ENCODE data around the gene PHLDB2. TPM values are rescaled to one million over a fixed set of nuclear protein-coding genes. Genes with fewer than 3 reads are reported as not detected.

Gene PHLDB2
- total and polyA plus RNA-seq, 2 of the 13 experiments (the other 11 are each of a cell fraction or from before 2014, with no cell fraction given) = 8.4 to 23.6 TPM

- intact Hi-C loops (cut with micrococcal nuclease; ENCODE audit: unreplicated experiment) = no loop called here
- Histone ChIP-seq H3K4me2 (ENCODE audit: low read depth, low read length) (no peak overlapping the region), H3K79me2 (ENCODE audit: insufficient read depth, low read length) (no peaks in the 10 kb centered on the region), H3K4me1 (ENCODE audit: insufficient read depth, low read length) (peaks cover 10% of the 10 kb centered on the region), H4K20me1 (ENCODE audit: insufficient read depth, low read length) (no peaks in the 10 kb centered on the region), H3K36me3 (replicated peaks in 1 of 2; ENCODE audit: control insufficient read depth in 1 of 2, insufficient read depth in 2 of 2, low read length in 2 of 2) (peaks cover 4 to 5% of the 10 kb centered on the region in 2 experiments; a peak in 3 of 5 replicates), H2AFZ (ENCODE audit: low read length) (no peak overlapping the region), H3K27ac (ENCODE audit: extremely low read length, insufficient read depth, low read length) (no peak overlapping the region), H3K9ac (ENCODE audit: insufficient read depth, low read depth, low read length) (no peak overlapping the region), H3K9me3 (ENCODE audit: low read length) (no peaks in the 10 kb centered on the region), H3K27me3 (ENCODE audit: control insufficient read depth in 1 of 2, insufficient read depth in 2 of 2, low read length in 2 of 2) (no peaks in the 10 kb centered on the region), H3K4me3 (replicated peaks in 1 of 3; ENCODE audit: insufficient read depth in 1 of 3, low read depth in 2 of 3, low read length in 3 of 3) (no peak overlapping the region)
- TF ChIP-seq, protein P1, sequence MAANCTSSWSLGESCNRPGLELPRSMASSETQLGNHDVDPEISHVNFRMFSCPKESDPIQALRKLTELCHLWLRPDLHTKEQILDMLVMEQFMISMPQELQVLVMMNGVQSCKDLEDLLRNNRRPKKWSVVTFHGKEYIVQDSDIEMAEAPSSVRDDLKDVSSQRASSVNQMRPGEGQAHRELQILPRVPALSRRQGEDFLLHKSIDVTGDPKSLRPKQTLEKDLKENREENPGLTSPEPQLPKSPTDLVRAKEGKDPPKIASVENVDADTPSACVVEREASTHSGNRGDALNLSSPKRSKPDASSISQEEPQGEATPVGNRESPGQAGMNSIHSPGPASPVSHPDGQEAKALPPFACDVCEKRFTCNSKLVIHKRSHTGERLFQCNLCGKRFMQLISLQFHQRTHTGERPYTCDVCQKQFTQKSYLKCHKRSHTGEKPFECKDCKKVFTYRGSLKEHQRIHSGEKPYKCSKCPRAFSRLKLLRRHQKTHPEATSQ (CRISPR knock-in tag; IDR thresholded peaks at IDR 0.05; ENCODE audit: borderline replicate concordance) = no peak
- TF ChIP-seq, protein P2, sequence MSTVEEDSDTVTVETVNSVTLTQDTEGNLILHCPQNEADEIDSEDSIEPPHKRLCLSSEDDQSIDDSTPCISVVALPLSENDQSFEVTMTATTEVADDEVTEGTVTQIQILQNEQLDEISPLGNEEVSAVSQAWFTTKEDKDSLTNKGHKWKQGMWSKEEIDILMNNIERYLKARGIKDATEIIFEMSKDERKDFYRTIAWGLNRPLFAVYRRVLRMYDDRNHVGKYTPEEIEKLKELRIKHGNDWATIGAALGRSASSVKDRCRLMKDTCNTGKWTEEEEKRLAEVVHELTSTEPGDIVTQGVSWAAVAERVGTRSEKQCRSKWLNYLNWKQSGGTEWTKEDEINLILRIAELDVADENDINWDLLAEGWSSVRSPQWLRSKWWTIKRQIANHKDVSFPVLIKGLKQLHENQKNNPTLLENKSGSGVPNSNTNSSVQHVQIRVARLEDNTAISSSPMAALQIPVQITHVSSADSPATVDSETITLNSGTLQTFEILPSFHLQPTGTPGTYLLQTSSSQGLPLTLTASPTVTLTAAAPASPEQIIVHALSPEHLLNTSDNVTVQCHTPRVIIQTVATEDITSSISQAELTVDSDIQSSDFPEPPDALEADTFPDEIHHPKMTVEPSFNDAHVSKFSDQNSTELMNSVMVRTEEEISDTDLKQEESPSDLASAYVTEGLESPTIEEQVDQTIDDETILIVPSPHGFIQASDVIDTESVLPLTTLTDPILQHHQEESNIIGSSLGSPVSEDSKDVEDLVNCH (CRISPR knock-in tag; IDR thresholded peaks at IDR 0.05) = no peak
- TF ChIP-seq IRF2 (CRISPR knock-in tag; IDR thresholded peaks at IDR 0.05) (no peak), ZNF83 (CRISPR knock-in tag; IDR thresholded peaks at IDR 0.05; ENCODE audit: borderline replicate concordance) (no peak), SKI (IDR thresholded peaks at IDR 0.05; ENCODE audit: partially characterized antibody) (no peak), REPIN1 (CRISPR knock-in tag; IDR thresholded peaks at IDR 0.05; ENCODE audit: borderline replicate concordance, low read depth) (no peak), ZNF549 (CRISPR knock-in tag; IDR thresholded peaks at IDR 0.05) (no peak), SMAD3 (CRISPR knock-in tag; IDR thresholded peaks at IDR 0.05) (no peak), ZNF124 (CRISPR knock-in tag; IDR thresholded peaks at IDR 0.05) (no peak), ZNF710 (CRISPR knock-in tag; IDR thresholded peaks at IDR 0.05; ENCODE audit: borderline replicate concordance) (no peak), SIX4 (CRISPR knock-in tag; IDR thresholded peaks at IDR 0.05) (no peak), ZNF20 (CRISPR knock-in tag; IDR thresholded peaks at IDR 0.05) (no peak), ZNF101 (CRISPR knock-in tag; IDR thresholded peaks at IDR 0.05; ENCODE audit: borderline replicate concordance, low read depth) (no peak), ZNF816 (CRISPR knock-in tag; IDR thresholded peaks at IDR 0.05; ENCODE audit: borderline replicate concordance) (no peak), ZNF644 (CRISPR knock-in tag; IDR thresholded peaks at IDR 0.05; ENCODE audit: low read depth) (no peak)
- TF ChIP-seq, protein P3, sequence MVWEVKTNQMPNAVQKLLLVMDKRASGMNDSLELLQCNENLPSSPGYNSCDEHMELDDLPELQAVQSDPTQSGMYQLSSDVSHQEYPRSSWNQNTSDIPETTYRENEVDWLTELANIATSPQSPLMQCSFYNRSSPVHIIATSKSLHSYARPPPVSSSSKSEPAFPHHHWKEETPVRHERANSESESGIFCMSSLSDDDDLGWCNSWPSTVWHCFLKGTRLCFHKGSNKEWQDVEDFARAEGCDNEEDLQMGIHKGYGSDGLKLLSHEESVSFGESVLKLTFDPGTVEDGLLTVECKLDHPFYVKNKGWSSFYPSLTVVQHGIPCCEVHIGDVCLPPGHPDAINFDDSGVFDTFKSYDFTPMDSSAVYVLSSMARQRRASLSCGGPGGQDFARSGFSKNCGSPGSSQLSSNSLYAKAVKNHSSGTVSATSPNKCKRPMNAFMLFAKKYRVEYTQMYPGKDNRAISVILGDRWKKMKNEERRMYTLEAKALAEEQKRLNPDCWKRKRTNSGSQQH (CRISPR knock-in tag; IDR thresholded peaks at IDR 0.05; ENCODE audit: low read depth) = no peak
- in situ Hi-C loops (cut with HindIII; ENCODE audit: extremely low pct_ligation_motif_present, low pct_unique_long_range_greater_than_20kb) = no loop called here
- no peak for FAIRE-seq
- no TSS peak for BruUV-seq (replicated peaks)
- ChIA-PET CTCF (ENCODE audit: low intra/inter-chr PET ratio, low total read pairs) (interaction anchor here (1.6 to 6.1 kb wide), 3 partner anchors 73 to 299 kb away, joined by 6 to 79 read pairs (median 9); no protein-coding TSS in a partner anchor), POLR2A (interaction anchor here (2.0 kb wide), 1 partner anchor 10 kb away, joined by 8 read pairs; the partner anchor contains the start of gene ABHD10)
- DNase-seq (ENCODE audit: low spot score) = no peak
- WGBS (ENCODE audit: low lambda C conversion rate) = 80% methylated on average over 5 of the region's 5 CpGs
- ATAC-seq = no peak
These were observed 109.4 kb downstream of the PHLDB2 start for GRCh38 chr3:111968319-111969054.
